ENCODE data around the gene BPIFB2. TPM values are rescaled to one million over a fixed set of nuclear protein-coding genes. Genes with fewer than 3 reads are reported as not detected.

Gene BPIFB2
- polyA plus RNA-seq, 1 donor (not counting 4 experiments of a cell fraction or from before 2014, with no cell fraction given), result not detected

DNA sequence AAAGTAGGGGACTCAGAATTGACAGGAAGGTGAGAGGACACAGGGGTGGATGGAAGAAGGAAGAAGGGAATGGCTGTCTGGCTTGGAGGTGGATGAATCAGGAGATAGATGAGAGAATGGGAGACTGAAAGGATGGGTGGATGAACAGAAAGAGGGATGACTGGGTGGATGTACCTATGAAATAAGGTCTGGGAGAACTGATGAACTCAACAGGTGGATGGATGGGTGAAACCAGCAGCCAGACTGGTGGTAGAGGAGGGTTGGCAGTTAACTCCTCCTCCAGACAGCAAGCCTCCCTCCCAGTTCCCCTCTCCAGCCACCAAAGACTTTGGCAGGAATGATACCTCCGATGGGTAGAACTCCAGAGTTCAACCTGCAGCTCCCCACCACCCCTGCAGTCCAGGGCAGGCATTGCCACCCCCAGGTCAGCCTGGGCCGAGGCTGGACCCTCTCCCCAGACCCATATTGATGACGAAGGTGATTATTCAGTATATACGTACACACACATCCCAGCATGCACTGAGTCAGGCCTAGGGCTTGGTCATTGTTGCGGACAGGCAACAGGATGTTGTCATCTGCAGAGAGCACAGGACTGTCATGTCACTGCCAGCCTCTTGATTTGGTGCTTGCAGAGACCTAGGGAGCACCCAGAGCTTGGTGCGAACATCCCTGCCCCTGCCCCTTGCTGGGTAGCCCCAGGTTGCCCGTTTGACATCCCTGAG lies 5.3 kb upstream of the BPIFB2 start:
- no peak overlapping the region for H3K27ac ChIP-seq (ENCODE audit: control insufficient read depth, insufficient read depth, low read length)
- H3K36me3 ChIP-seq (ENCODE audit: control insufficient read depth in 2 of 2, extremely low read depth in 1 of 2, insufficient read depth in 2 of 2, low read length in 2 of 2), result no peaks in the 10 kb centered on the region
- H3K4me2 ChIP-seq (ENCODE audit: control insufficient read depth, extremely low read depth, insufficient read depth, low read depth, low read length), result no peak overlapping the region
- no peaks in the 10 kb centered on the region for H3K4me1 ChIP-seq (ENCODE audit: control insufficient read depth, extremely low read depth, insufficient read depth, low read length)
- H3K27me3 ChIP-seq (ENCODE audit: control insufficient read depth, extremely low read depth, insufficient read depth, low read length), result no peaks in the 10 kb centered on the region
- H3K4me3 ChIP-seq (ENCODE audit: control insufficient read depth in 2 of 3, extremely low read depth in 1 of 3, insufficient read depth in 2 of 3, low read depth in 1 of 3, low read length in 3 of 3), result no peak overlapping the region
- TF ChIP-seq, protein P1, sequence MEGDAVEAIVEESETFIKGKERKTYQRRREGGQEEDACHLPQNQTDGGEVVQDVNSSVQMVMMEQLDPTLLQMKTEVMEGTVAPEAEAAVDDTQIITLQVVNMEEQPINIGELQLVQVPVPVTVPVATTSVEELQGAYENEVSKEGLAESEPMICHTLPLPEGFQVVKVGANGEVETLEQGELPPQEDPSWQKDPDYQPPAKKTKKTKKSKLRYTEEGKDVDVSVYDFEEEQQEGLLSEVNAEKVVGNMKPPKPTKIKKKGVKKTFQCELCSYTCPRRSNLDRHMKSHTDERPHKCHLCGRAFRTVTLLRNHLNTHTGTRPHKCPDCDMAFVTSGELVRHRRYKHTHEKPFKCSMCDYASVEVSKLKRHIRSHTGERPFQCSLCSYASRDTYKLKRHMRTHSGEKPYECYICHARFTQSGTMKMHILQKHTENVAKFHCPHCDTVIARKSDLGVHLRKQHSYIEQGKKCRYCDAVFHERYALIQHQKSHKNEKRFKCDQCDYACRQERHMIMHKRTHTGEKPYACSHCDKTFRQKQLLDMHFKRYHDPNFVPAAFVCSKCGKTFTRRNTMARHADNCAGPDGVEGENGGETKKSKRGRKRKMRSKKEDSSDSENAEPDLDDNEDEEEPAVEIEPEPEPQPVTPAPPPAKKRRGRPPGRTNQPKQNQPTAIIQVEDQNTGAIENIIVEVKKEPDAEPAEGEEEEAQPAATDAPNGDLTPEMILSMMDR (optimal IDR thresholded peaks at IDR 0.05 in 1 of 3, IDR thresholded peaks at IDR 0.05 in 1 of 3, conservative IDR thresholded peaks at IDR 0.05 in 1 of 3; ENCODE audit: extremely low read depth in 1 of 3, insufficient read depth in 2 of 3, low read length in 3 of 3), result no peak
- TF ChIP-seq EZH2 (IDR thresholded peaks at IDR 0.05; ENCODE audit: low read length), result no peak
- H3K79me2 ChIP-seq (ENCODE audit: control insufficient read depth, insufficient read depth, low read length), result no peaks in the 10 kb centered on the region
- DNase-seq (ENCODE audit: low read depth, low spot score), result no peak
- FAIRE-seq, result no peak
- H3K9me1 ChIP-seq (ENCODE audit: control insufficient read depth, extremely low read depth, insufficient read depth, low read length), result no peaks in the 10 kb centered on the region
- no peaks in the 10 kb centered on the region for H4K20me1 ChIP-seq (ENCODE audit: control insufficient read depth, extremely low read depth, insufficient read depth, low read length)
- dilution Hi-C loops (cut with MboI; ENCODE audit: extremely low pct_ligation_motif_present, low sequenced_read_pairs), result no loop called here
- H2AFZ ChIP-seq (ENCODE audit: control insufficient read depth, low read length), result no peak overlapping the region
- H3K9ac ChIP-seq (ENCODE audit: control insufficient read depth, extremely low read depth, insufficient read depth, low read length), result no peak overlapping the region
- no peaks in the 10 kb centered on the region for H3K9me3 ChIP-seq (ENCODE audit: control insufficient read depth, low read depth, low read length)

DNA sequence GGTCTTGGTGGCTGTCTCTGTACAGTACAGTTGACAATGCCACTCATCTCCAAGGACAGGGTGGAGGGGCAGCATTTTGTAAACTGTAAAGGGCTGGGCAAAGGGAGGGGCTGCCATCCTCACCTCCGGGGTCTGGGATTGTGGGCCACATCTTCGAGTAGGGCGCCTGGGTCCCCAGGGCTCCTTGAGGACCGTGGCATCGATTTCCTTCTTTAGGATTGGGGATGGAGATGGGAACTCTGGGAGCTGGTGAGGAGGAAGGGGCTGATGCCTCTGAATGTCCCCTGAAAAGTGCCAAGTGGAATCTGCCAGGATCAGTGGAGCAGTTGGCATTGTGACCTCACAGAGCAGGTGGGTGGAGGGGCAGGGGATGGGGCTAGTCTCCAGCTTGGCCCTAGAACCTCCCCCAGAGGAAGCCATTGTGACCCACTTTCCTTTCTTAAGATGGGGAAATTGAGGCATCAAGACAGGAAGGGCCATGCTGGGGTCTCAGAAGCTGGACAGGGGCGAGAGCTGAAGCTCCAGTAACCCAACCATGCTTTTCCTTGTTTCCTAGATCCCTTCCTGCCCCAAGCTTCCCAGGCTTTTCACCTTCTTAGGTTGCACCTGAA lies 3.3 kb upstream of the BPIFB2 start, which contains the start of gene SUN5:
Gene SUN5 (minus strand): TSS at position 293 of the 611 bp plus-strand sequence. CDS start 93 bp downstream, at position 200.
- no peak within 1 kb of the TSS for H2AFZ ChIP-seq (ENCODE audit: control insufficient read depth, low read length)
- TF ChIP-seq EZH2 (IDR thresholded peaks at IDR 0.05; ENCODE audit: low read length), result no peak
- TF ChIP-seq, protein P1 (optimal IDR thresholded peaks at IDR 0.05 in 1 of 3, IDR thresholded peaks at IDR 0.05 in 1 of 3, conservative IDR thresholded peaks at IDR 0.05 in 1 of 3; ENCODE audit: extremely low read depth in 1 of 3, insufficient read depth in 2 of 3, low read length in 3 of 3), result no peak
- no peak within 1 kb of the TSS for H3K9ac ChIP-seq (ENCODE audit: control insufficient read depth, extremely low read depth, insufficient read depth, low read length)
- no peaks in the 10 kb centered on the region for H3K79me2 ChIP-seq (ENCODE audit: control insufficient read depth, insufficient read depth, low read length)
- dilution Hi-C loops (cut with MboI; ENCODE audit: extremely low pct_ligation_motif_present, low sequenced_read_pairs), result no loop called here
- FAIRE-seq, result no peak
- H3K9me3 ChIP-seq (ENCODE audit: control insufficient read depth, low read depth, low read length), result no peaks in the 10 kb centered on the region
- no peak within 1 kb of the TSS for H3K4me2 ChIP-seq (ENCODE audit: control insufficient read depth, extremely low read depth, insufficient read depth, low read depth, low read length)
- no peaks in the 10 kb centered on the region for H3K9me1 ChIP-seq (ENCODE audit: control insufficient read depth, extremely low read depth, insufficient read depth, low read length)
- H3K4me1 ChIP-seq (ENCODE audit: control insufficient read depth, extremely low read depth, insufficient read depth, low read length), result no peaks in the 10 kb centered on the region
- DNase-seq (ENCODE audit: low read depth, low spot score), result no peak
- H4K20me1 ChIP-seq (ENCODE audit: control insufficient read depth, extremely low read depth, insufficient read depth, low read length), result no peaks in the 10 kb centered on the region
- no peaks in the 10 kb centered on the region for H3K27me3 ChIP-seq (ENCODE audit: control insufficient read depth, extremely low read depth, insufficient read depth, low read length)
- no peak within 1 kb of the TSS for H3K27ac ChIP-seq (ENCODE audit: control insufficient read depth, insufficient read depth, low read length)
- H3K36me3 ChIP-seq (ENCODE audit: control insufficient read depth in 2 of 2, extremely low read depth in 1 of 2, insufficient read depth in 2 of 2, low read length in 2 of 2), result no peaks in the 10 kb centered on the region
- H3K4me3 ChIP-seq (ENCODE audit: control insufficient read depth in 2 of 3, extremely low read depth in 1 of 3, insufficient read depth in 2 of 3, low read depth in 1 of 3, low read length in 3 of 3), result no peak within 1 kb of the TSS

All from keratinocyte (primary cell).